Adipocyte (in vitro differentiated cells): ENCODE data around the gene KDM3B.
"Not testable (repeated sequence)": the region's sequence is repeated elsewhere in the genome, so short reads cannot be mapped to it uniquely, and the experiment has no call there.

Source experiments
- DNase-seq: peaks from one replicate; pipeline ENCODE4 v3.0.0-alpha.2; 2015; ENCODE audit warnings: low read depth
- H3K27me3 ChIP-seq: replicated peaks from 2 replicates; pipeline ENCODE4 v1.7.0; 2013; ENCODE audit warnings: mild to moderate bottlenecking, low read length, moderate library complexity; ENCODE audit not compliant: control insufficient read depth, insufficient read depth
- H3K36me3 ChIP-seq: 2 replicates; pipeline ENCODE4 v1.7.0; 2013; ENCODE audit warnings: low read length, mild to moderate bottlenecking, moderate library complexity; ENCODE audit not compliant: control insufficient read depth, insufficient read depth, severe bottlenecking
- H3K4me1 ChIP-seq: 2 replicates; pipeline ENCODE4 v1.7.0; 2013; ENCODE audit warnings: mild to moderate bottlenecking, low read length, moderate library complexity; ENCODE audit not compliant: control insufficient read depth, insufficient read depth
- H3K4me3 ChIP-seq: 2 replicates; pipeline ENCODE4 v1.7.0; 2013; ENCODE audit warnings: mild to moderate bottlenecking, low read length, moderate library complexity
- H3K9ac ChIP-seq: 2 replicates; pipeline ENCODE4 v1.7.0; 2013; ENCODE audit warnings: mild to moderate bottlenecking, low read length, moderate library complexity
- H3K9me3 ChIP-seq: 2 replicates; pipeline ENCODE4 v1.7.0; 2013; ENCODE audit warnings: mild to moderate bottlenecking, low read length, moderate library complexity; ENCODE audit not compliant: control insufficient read depth

KDM3B gene

DNA sequence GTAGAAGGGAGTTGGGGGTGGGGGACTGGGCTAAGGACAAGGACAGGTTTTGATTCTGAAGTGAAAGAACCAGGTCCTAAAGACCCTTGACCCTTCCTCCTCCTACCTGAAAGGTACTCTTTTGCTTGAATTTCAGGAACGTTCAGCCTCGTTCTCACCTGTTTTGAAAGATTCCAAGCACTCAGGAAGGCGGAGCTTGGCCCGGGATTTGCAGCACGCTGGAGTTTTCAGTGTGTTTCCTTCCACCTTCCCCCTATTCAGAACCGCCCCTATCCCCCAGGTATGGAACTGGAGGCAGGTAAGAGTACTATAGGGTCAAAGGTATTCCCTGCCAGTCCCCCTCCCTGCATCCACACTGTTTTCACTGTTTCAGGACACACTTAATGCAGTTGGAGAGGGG lies 119.9 kb downstream of the KDM3B start:
- no peaks in the 10 kb centered on the region for H3K9me3 ChIP-seq
- no peak for DNase-seq
- H3K4me3 ChIP-seq, result no peak overlapping the region
- H3K27me3 ChIP-seq, result no peaks in the 10 kb centered on the region
- H3K36me3 ChIP-seq, result no peaks in the 10 kb centered on the region
- no peaks in the 10 kb centered on the region for H3K4me1 ChIP-seq
- H3K9ac ChIP-seq, result no peak overlapping the region

DNA sequence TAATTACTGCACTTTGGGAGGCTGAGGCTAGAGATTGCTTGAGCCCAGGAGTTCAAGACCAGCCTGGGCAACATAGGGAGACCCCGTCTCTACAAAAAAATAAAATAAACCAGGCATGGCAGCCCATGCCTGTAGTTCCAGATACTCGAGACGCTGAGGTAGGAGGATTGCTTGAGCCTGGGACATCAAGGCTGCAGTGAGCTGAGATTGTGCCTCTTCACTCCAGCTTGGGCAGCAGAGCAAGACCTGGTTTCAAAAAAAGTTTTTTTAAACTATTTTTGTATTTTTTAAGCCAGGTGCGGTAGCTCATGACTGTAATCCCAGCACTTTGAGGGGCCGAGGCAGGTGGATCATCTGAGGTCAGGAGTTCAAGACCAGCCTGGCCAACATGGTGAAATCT lies 120.7 kb downstream of the KDM3B start:
- H3K9ac ChIP-seq, H3K9me3 ChIP-seq, H3K4me3 ChIP-seq, H3K36me3 ChIP-seq, DNase-seq, H3K4me1 ChIP-seq, H3K27me3 ChIP-seq: not testable (repeated sequence)

DNA sequence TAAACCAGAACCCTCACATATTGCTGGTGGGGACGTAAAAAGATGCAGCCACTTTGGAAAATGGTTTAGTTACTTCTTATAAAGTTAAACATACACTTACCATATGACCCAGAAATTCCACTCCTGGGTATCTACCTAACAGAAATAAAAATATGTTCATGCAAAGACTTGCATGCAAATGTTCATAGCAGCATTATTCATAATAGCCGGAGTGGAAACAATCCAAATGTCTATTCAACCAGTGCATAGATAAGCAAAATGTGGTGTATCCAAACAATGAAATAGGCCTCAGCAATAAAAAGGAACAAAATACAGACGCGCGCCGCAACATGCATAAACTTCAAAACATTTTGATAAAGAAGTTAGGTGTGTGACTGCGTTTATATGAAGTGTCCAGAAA lies 124.4 kb downstream of the KDM3B start:
- Histone ChIP-seq H3K9me3 (no peaks in the 10 kb centered on the region), H3K4me3 (no peak overlapping the region), H3K4me1 (no peaks in the 10 kb centered on the region), H3K27me3 (no peaks in the 10 kb centered on the region), H3K9ac (no peak overlapping the region), H3K36me3 (no peaks in the 10 kb centered on the region)
- DNase-seq, result no peak

GRCh38 chr5:138482638-138483037 lies 130.2 kb downstream of the KDM3B start:
- no peak for DNase-seq
- Histone ChIP-seq H3K4me1 (no peaks in the 10 kb centered on the region), H3K9ac (no peak overlapping the region), H3K27me3 (no peaks in the 10 kb centered on the region), H3K9me3 (no peaks in the 10 kb centered on the region), H3K4me3 (no peak overlapping the region), H3K36me3 (no peaks in the 10 kb centered on the region)
